Activated T-cell treated with anti-CD3 and anti-CD28 coated beads, Interleukin-2, amount 50 U/mL, for 72 hours (primary cell): ENCODE data around the gene ADAM19. TPM values are rescaled to one million over a fixed set of nuclear protein-coding genes. Genes with fewer than 3 reads are reported as not detected.

ENCODE experiments used
- ATAC-seq, 2 donors: fragments of 150-1000 bp; cut with Tn5 transposase; replicated peaks in 1 of 2; 2 replicates each; pipeline ENCODE4 v1.10.0; 2021; ENCODE audit warnings: moderate library complexity in 2 of 2, mild to moderate bottlenecking in 1 of 2
- DNase-seq, 2 donors: peaks; one replicate each; pipeline ENCODE4 v3.0.0; 2021 to 2022; ENCODE audit warnings: mixed read lengths in 1 of 2
- H3K27ac Mint-ChIP-seq: one replicate; pipeline ENCODE4 v1.8.0; 2022; ENCODE audit warnings: mild to moderate bottlenecking, moderate library complexity, mixed read lengths
- H3K27me3 Mint-ChIP-seq: one replicate; pipeline ENCODE4 v1.8.0; 2022; ENCODE audit warnings: low read depth, mixed read lengths
- H3K36me3 Mint-ChIP-seq, 2 donors: one replicate each; pipeline ENCODE4 v1.8.0; 2022; ENCODE audit warnings: mixed read lengths in 2 of 2, mild to moderate bottlenecking in 1 of 2; ENCODE audit not compliant: insufficient read depth in 2 of 2
- H3K4me1 Mint-ChIP-seq: one replicate; pipeline ENCODE4 v1.8.0; 2022; ENCODE audit warnings: low read depth, mixed read lengths
- H3K4me3 Mint-ChIP-seq, 2 donors: one replicate each; pipeline ENCODE4 v1.8.0; 2022; ENCODE audit warnings: mild to moderate bottlenecking in 2 of 2, mixed read lengths in 2 of 2, moderate library complexity in 2 of 2
- H3K9me3 Mint-ChIP-seq, 2 donors: one replicate each; pipeline ENCODE4 v1.8.0; 2022; ENCODE audit warnings: mixed read lengths in 2 of 2
- total RNA-seq, 2 donors: library from RNA; stranded (reverse); gene quantifications; one replicate each; pipeline ENCODE4 v1.2.3, GENCODE V29; 2022

The ADAM19 gene
- total RNA-seq, 2 donors from 2014 or later, result 50.2 to 127 TPM

GRCh38 chr5:157552650-157553049 is 22.9 kb downstream of the ADAM19 start:
- Mint-ChIP-seq H3K4me1 (peaks cover 47% of the 10 kb centered on the region), H3K36me3 (peaks cover 13 to 16% of the 10 kb centered on the region in 2 donors), H3K27me3 (no peaks in the 10 kb centered on the region), H3K4me3 (peak overlapping the region in 1 of 2 donors; percentile 42), H3K9me3 (no peaks in the 10 kb centered on the region), H3K27ac (no peak overlapping the region)
- ATAC-seq, result no peak
- DNase-seq, result no peak

- DNase-seq (no peak), ATAC-seq (peak in 1 of 2 donors; percentile 48)
- H3K27ac Mint-ChIP-seq, result peak overlapping the region; percentile 70
- H3K4me1 Mint-ChIP-seq, result peaks cover 62% of the 10 kb centered on the region
- peaks cover 13 to 14% of the 10 kb centered on the region in 2 donors for H3K36me3 Mint-ChIP-seq
- H3K9me3 Mint-ChIP-seq, result no peaks in the 10 kb centered on the region
- H3K4me3 Mint-ChIP-seq, result peak overlapping the region in 1 of 2 donors; percentile 66
- H3K27me3 Mint-ChIP-seq, result no peaks in the 10 kb centered on the region
These were observed 24.9 kb downstream of the ADAM19 start for GRCh38 chr5:157550663-157551062.

GRCh38 chr5:157549954-157550549 is 25.5 kb downstream of the ADAM19 start:
- H3K4me3 Mint-ChIP-seq, result peak overlapping the region in 1 of 2 donors; percentile 66
- H3K27me3 Mint-ChIP-seq, result no peaks in the 10 kb centered on the region

GRCh38 chr5:157549283-157549629 is 26.3 kb downstream of the ADAM19 start:
- H3K27ac Mint-ChIP-seq, result peak overlapping the region; percentile 61
- ATAC-seq (no peak), DNase-seq (no peak)
- peaks cover 66% of the 10 kb centered on the region for H3K4me1 Mint-ChIP-seq
- H3K9me3 Mint-ChIP-seq, result no peaks in the 10 kb centered on the region
- peak overlapping the region; percentile 42 to 66 for H3K4me3 Mint-ChIP-seq
- peaks cover 13 to 16% of the 10 kb centered on the region in 2 donors for H3K36me3 Mint-ChIP-seq
- no peaks in the 10 kb centered on the region for H3K27me3 Mint-ChIP-seq

More at GRCh38 chr5:157549954-157550549, 25.5 kb downstream of the ADAM19 start:
- Mint-ChIP-seq H3K9me3 (no peaks in the 10 kb centered on the region), H3K27ac (peak overlapping the region; percentile 10), H3K36me3 (peaks cover 13 to 14% of the 10 kb centered on the region in 2 donors), H3K4me1 (peaks cover 66% of the 10 kb centered on the region)
- ATAC-seq (peak in 1 of 2 donors; percentile 23), DNase-seq (no peak)

GRCh38 chr5:157548513-157549282 is 26.9 kb downstream of the ADAM19 start:
- Mint-ChIP-seq H3K4me1 (peaks cover 69% of the 10 kb centered on the region), H3K9me3 (no peaks in the 10 kb centered on the region), H3K27ac (peak overlapping the region; percentile 61), H3K36me3 (peaks cover 13 to 16% of the 10 kb centered on the region in 2 donors), H3K4me3 (peak overlapping the region in 1 of 2 donors; percentile 66), H3K27me3 (no peaks in the 10 kb centered on the region)
- ATAC-seq (no peak), DNase-seq (no peak)

- no peaks in the 10 kb centered on the region for H3K27me3 Mint-ChIP-seq
- peaks cover 13 to 16% of the 10 kb centered on the region in 2 donors for H3K36me3 Mint-ChIP-seq
- DNase-seq, result no peak
- H3K9me3 Mint-ChIP-seq, result no peaks in the 10 kb centered on the region
- no peak for ATAC-seq
- peak overlapping the region; percentile 1 to 66 for H3K4me3 Mint-ChIP-seq
- peaks cover 76% of the 10 kb centered on the region for H3K4me1 Mint-ChIP-seq
- H3K27ac Mint-ChIP-seq, result peak overlapping the region; percentile 50
These were observed 27.5 kb downstream of the ADAM19 start for GRCh38 chr5:157547941-157548512.

- ATAC-seq (no peak), DNase-seq (no peak)
- Mint-ChIP-seq H3K4me1 (peaks cover 85% of the 10 kb centered on the region), H3K27me3 (no peaks in the 10 kb centered on the region), H3K27ac (peak overlapping the region; percentile 27), H3K4me3 (peak overlapping the region; percentile 32 to 74), H3K9me3 (no peaks in the 10 kb centered on the region), H3K36me3 (peaks cover 8 to 12% of the 10 kb centered on the region in 2 donors)
These were observed 29.0 kb downstream of the ADAM19 start for GRCh38 chr5:157546456-157547100.

- Mint-ChIP-seq H3K27ac (peak overlapping the region; percentile 98), H3K9me3 (no peaks in the 10 kb centered on the region), H3K27me3 (no peaks in the 10 kb centered on the region), H3K36me3 (peaks cover 3 to 11% of the 10 kb centered on the region in 2 donors), H3K4me3 (peak overlapping the region; percentile 74 to 80), H3K4me1 (peaks cover 85% of the 10 kb centered on the region)
- ATAC-seq, result no peak
- no peak for DNase-seq
These were observed 29.8 kb downstream of the ADAM19 start for GRCh38 chr5:157545610-157546310.

GRCh38 chr5:157544623-157544989 is 31.0 kb downstream of the ADAM19 start:
- H3K36me3 Mint-ChIP-seq, result peaks cover 3 to 9% of the 10 kb centered on the region in 2 donors
- H3K9me3 Mint-ChIP-seq, result no peaks in the 10 kb centered on the region

GRCh38 chr5:157543825-157544622 is 31.6 kb downstream of the ADAM19 start:
- Mint-ChIP-seq H3K27ac (peak overlapping the region; percentile 98), H3K4me3 (peak overlapping the region; percentile 74 to 80), H3K9me3 (no peaks in the 10 kb centered on the region), H3K36me3 (peaks cover 3 to 9% of the 10 kb centered on the region in 2 donors), H3K4me1 (peaks cover 94% of the 10 kb centered on the region), H3K27me3 (no peaks in the 10 kb centered on the region)
- ATAC-seq (no peak), DNase-seq (peak in 1 of 2 donors; percentile 19)

More at GRCh38 chr5:157544623-157544989, 31.0 kb downstream of the ADAM19 start:
- H3K27me3 Mint-ChIP-seq, result no peaks in the 10 kb centered on the region
- peak; percentile 34 to 40 for ATAC-seq
- H3K4me1 Mint-ChIP-seq, result peaks cover 94% of the 10 kb centered on the region
- peak overlapping the region; percentile 74 to 80 for H3K4me3 Mint-ChIP-seq
- peak overlapping the region; percentile 98 for H3K27ac Mint-ChIP-seq
- no peak for DNase-seq

GRCh38 chr5:157542282-157543000 is 33.1 kb downstream of the ADAM19 start:
- peaks cover 2 to 6% of the 10 kb centered on the region in 2 donors for H3K36me3 Mint-ChIP-seq
- DNase-seq (no peak), ATAC-seq (no peak)
- H3K27me3 Mint-ChIP-seq, result no peaks in the 10 kb centered on the region
- H3K4me3 Mint-ChIP-seq, result peak overlapping the region in 1 of 2 donors; percentile 74
- H3K27ac Mint-ChIP-seq, result peak overlapping the region; percentile 77
- no peaks in the 10 kb centered on the region for H3K9me3 Mint-ChIP-seq
- H3K4me1 Mint-ChIP-seq, result peaks cover 83% of the 10 kb centered on the region
